Mucosa of gallbladder (tissue), 1 donor: ENCODE data around the gene ZC3H6. TPM values are rescaled to one million over a fixed set of nuclear protein-coding genes. Genes with fewer than 3 reads are reported as not detected.
"Not testable (repeated sequence)": the region's sequence is repeated elsewhere in the genome, so short reads cannot be mapped to it uniquely, and the experiment has no call there.

ENCODE experiments used
- DNase-seq: peaks from one replicate; pipeline ENCODE4 v3.0.0-alpha.2; 2020; ENCODE audit warnings: low spot score
- total RNA-seq: library from RNA; stranded (reverse); gene quantifications from one replicate; pipeline ENCODE4 v1.2.1, GENCODE V29; 2021
- donor health status: DM: no; HTN: no; CAD: no.

ZC3H6 gene
- total RNA-seq, 1 donor from 2014 or later, result 11.3 TPM

GRCh38 chr2:112332123-112332696 lies 56.8 kb downstream of the ZC3H6 start:
- DNase-seq, result no peak

- no peak for DNase-seq
These were observed 60.2 kb downstream of the ZC3H6 start for GRCh38 chr2:112335600-112335999.

- no peak for DNase-seq
These were observed 64.6 kb downstream of the ZC3H6 start for GRCh38 chr2:112339986-112340385.

GRCh38 chr2:112340475-112341267 lies 65.3 kb downstream of the ZC3H6 start:
- DNase-seq, result no peak

- DNase-seq, result no peak
These were observed 66.7 kb downstream of the ZC3H6 start for GRCh38 chr2:112342067-112342550.

GRCh38 chr2:112343827-112344585 lies 68.6 kb downstream of the ZC3H6 start:
- DNase-seq, result no peak

- DNase-seq, result no peak
These were observed 69.9 kb downstream of the ZC3H6 start for GRCh38 chr2:112345030-112346027.

GRCh38 chr2:112352292-112352691 lies 76.9 kb downstream of the ZC3H6 start:
- DNase-seq, result not testable (repeated sequence)

GRCh38 chr2:112352809-112353603 lies 77.6 kb downstream of the ZC3H6 start:
- not testable (repeated sequence) for DNase-seq

GRCh38 chr2:112354335-112354734 lies 78.9 kb downstream of the ZC3H6 start:
- DNase-seq, result not testable (repeated sequence)

GRCh38 chr2:112360055-112360454 lies 84.7 kb downstream of the ZC3H6 start:
- not testable (repeated sequence) for DNase-seq

Other genes starting within 250 kb of the ZC3H6 start
- gene TMEM87B, start 220.3 kb upstream of the ZC3H6 start, total RNA-seq, result 36.3 TPM
- gene FBLN7, start 137.2 kb upstream of the ZC3H6 start, total RNA-seq, result 2.9 TPM
- gene ZC3H8, start 20.6 kb upstream of the ZC3H6 start, total RNA-seq, result 5.6 TPM
- gene RGPD8, start 158.0 kb downstream of the ZC3H6 start, total RNA-seq, result 13.1 TPM
- 31.8 TPM for gene TTL, start 206.6 kb downstream of the ZC3H6 start, total RNA-seq